Heart right ventricle (tissue), 16 donors: Measurements from ENCODE around the gene INHA. TPM values are rescaled to one million over a fixed set of nuclear protein-coding genes. Genes with fewer than 3 reads are reported as not detected.

ENCODE experiments used
- ATAC-seq, 8 donors: fragments of 200-7000 bp; cut with Tn5 transposase; one replicate each; pipeline ENCODE4 v1.9.1; 2020; ENCODE audit warnings: mild to moderate bottlenecking in 8 of 8, moderate library complexity in 8 of 8, moderate number of reproducible peaks in 1 of 8
- DNase-seq, 2 donors: peaks; one replicate each; pipeline ENCODE4 v3.0.0-alpha.2; 2020
- H3K27ac ChIP-seq, 10 donors: fragments of 200-600 bp; sonication (generic) in 2 of 10; one replicate each; pipeline versions ENCODE4 v1.5.0 to v1.8.0; 2020 to 2022; ENCODE audit warnings: mild to moderate bottlenecking in 3 of 10
- H3K27me3 ChIP-seq, 7 donors: fragments of 200-600 bp; one replicate each; pipeline ENCODE4 v1.8.0; 2021 to 2022; ENCODE audit warnings: mild to moderate bottlenecking in 2 of 7
- H3K36me3 ChIP-seq, 9 donors: fragments of 200-600 bp; sonication (generic) in 1 of 9; one replicate each; pipeline versions ENCODE4 v1.5.0 to v1.8.0; 2020 to 2022; ENCODE audit warnings: mild to moderate bottlenecking in 2 of 9
- H3K4me1 ChIP-seq, 9 donors: fragments of 200-600 bp; sonication (generic) in 1 of 9; one replicate each; pipeline versions ENCODE4 v1.5.0 to v1.8.0; 2020 to 2022; ENCODE audit warnings: mild to moderate bottlenecking in 4 of 9
- H3K4me3 ChIP-seq, 10 donors: fragments of 200-600 bp; sonication (generic) in 2 of 10; one replicate each; pipeline versions ENCODE4 v1.5.0 to v1.8.0; 2020 to 2022; ENCODE audit warnings: mild to moderate bottlenecking in 7 of 10, moderate library complexity in 2 of 10
- H3K9me3 ChIP-seq, 11 donors: fragments of 200-600 bp in 10 of 11; sonication (generic) in 2 of 11; one replicate each; pipeline versions ENCODE4 v1.5.0 to v1.8.0; 2013 to 2022; ENCODE audit warnings: mild to moderate bottlenecking in 2 of 11, control low read depth in 1 of 11, moderate library complexity in 1 of 11
- CTCF ChIP-seq, 9 donors: fragments of 200-600 bp; sonication (generic) in 2 of 9; IDR thresholded peaks; one replicate each; pipeline versions ENCODE4 v1.5.0 to v1.8.0; 2021 to 2022; ENCODE audit warnings: antibody characterized with exemption in 9 of 9, mild to moderate bottlenecking in 5 of 9, moderate library complexity in 1 of 9
- WGBS, 2 donors: extraction: QIAGEN DNeasy Blood & Tissue Kit; methylation state at CpG; one replicate each; pipeline ENCODE4 v1.1.7; 2013; ENCODE audit warnings: inconsistent platforms in 1 of 2; 5-methylcytosine and 5-hydroxymethylcytosine counted together
- intact Hi-C, 10 donors: fragments of 100-400 bp; cut with DNase I; formaldehyde crosslinking; loops; one replicate each; pipeline versions ENCODE4 v1.11.1 to v1.14.2; 2022
- polyA plus RNA-seq, 2 donors: library from polyadenylated mRNA; stranded (reverse); fragments of 200-250 nt; gene quantifications; one replicate each; pipeline ENCODE4 v1.2.3, GENCODE V29; 2013
- total RNA-seq, 10 donors: library from RNA; stranded (reverse); fragmentation: NEBNext Ultra II Directional in 3 of 10; extraction: Animal tissue kit (Norgen Biotek cat#: 25700) in 3 of 10; gene quantifications; one replicate each; pipeline versions ENCODE4 v1.2.1 to v1.2.4, GENCODE V29; 2021 to 2023
- donor health status: Arrhythmogenic right ventricular cardiomyopathy.
- donor health status: ischemic (EF 13 %, LVEDD 7.1; RV severe dilation, severe dysfunction).
- donor health status: healthy with polysubstance abuse.
- donor health status: DM: no; HTN: yes; CAD: no.
- donor health status: DM: no; HTN: no; CAD: no.
- donor health status: ischemic (EF 25% LVEDD 6.9; RV normal size, moderate dysfunction).
- donor health status: ischemic (EF 25% LVEDD 5.7; RV mildly dilated, moderate dysfunction).
- donor health status: healthy.
- donor health status: DM: yes; HTN: yes; CAD: no.
- donor health status: Ischemic cardiomyopathy.
- donor health status: ischemic (EF 35%, LVEDD 5.7; RV mildly dilated, moderate dysfunction).
- donor health status: nonischemic (EF 11% LVEDD 7.7; RV severe dilation, severe dysfunction).
- donor health status: DM: yes; HTN: yes; CAD: no.
- donor health status: PGD.
- donor health status: ischemic (EF 29% LVEDD 5.4; RV normal size, mild dysfunction).
- donor health status: nonischemic (EF 23%, LVEDD 6.1; RV moderate dilation, normal function).

INHA gene
- total and polyA plus RNA-seq, 12 donors = 1.1 to 22.1 (median 3.0) TPM

DNA sequence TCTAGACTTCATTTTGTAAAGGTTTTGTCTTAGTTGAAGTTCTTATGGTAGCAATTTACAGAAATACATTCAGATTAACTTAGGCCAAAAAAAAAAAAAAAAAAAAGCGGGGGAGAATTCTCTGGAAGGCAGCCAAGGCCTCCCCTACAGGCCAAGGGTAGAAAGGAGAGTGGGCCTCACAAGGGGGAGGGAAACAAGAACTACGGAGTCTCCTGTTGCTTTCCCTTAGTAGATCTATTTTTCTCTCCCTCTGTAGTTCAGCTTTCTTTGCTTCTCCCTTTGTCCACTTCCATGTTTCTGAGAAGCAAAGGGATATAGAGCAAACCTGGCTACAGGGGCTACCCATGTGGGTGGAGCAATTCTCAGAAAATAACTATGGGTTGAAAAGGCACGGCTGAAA lies 23.1 kb downstream of the INHA start:
- H3K36me3 ChIP-seq = no peaks in the 10 kb centered on the region
- peaks cover 0 to 31% (median 11%) of the 10 kb centered on the region in 9 donors for H3K4me1 ChIP-seq
- ATAC-seq = no peak
- intact Hi-C loops = loop anchor here in 3 of 10 donors (5.0 kb wide), 3 partner anchors 43 to 53 kb away; partner anchors contain the start of genes CHPF (in 1 of the 3) and TMEM198 (in 1 of the 3)
- no peak overlapping the region for H3K4me3 ChIP-seq
- DNase-seq = no peak
- peak overlapping the region in 6 of 10 donors; percentile 47 to 97 (median 76) for H3K27ac ChIP-seq
- no peak for TF ChIP-seq CTCF (IDR thresholded peaks at IDR 0.05)
- no peaks in the 10 kb centered on the region for H3K27me3 ChIP-seq
- H3K9me3 ChIP-seq = no peaks in the 10 kb centered on the region
- 8 to 21% methylated on average over 3 of the region's 3 CpGs for WGBS, 2 donors

GRCh38 chr2:219596954-219597551 lies 24.9 kb downstream of the INHA start:
- no peak for DNase-seq
- ATAC-seq = peak in 7 of 8 donors; percentile 1 to 29 (median 7)
- intact Hi-C loops = loop anchor here in 4 of 10 donors (2.0 to 5.0 kb wide), 5 partner anchors 26 to 55 kb away; partner anchors contain the start of genes CHPF (in 2 of the 4), OBSL1 (in 1 of the 4) and TMEM198 (in 1 of the 4)
- H3K9me3 ChIP-seq = no peaks in the 10 kb centered on the region
- peak overlapping the region; percentile 87 to 97 (median 94) for H3K27ac ChIP-seq
- WGBS, 2 donors = 6 to 11% methylated on average over 19 of the region's 19 CpGs
- no peak for TF ChIP-seq CTCF (IDR thresholded peaks at IDR 0.05)
- no peaks in the 10 kb centered on the region for H3K27me3 ChIP-seq
- H3K4me3 ChIP-seq = peak overlapping the region; percentile 46 to 80 (median 70)
- peaks cover 0 to 31% (median 11%) of the 10 kb centered on the region in 9 donors for H3K4me1 ChIP-seq
- H3K36me3 ChIP-seq = peaks cover 0 to 15% (median 6%) of the 10 kb centered on the region in 9 donors

- peak; percentile 94 to 98 for DNase-seq
- Histone ChIP-seq H3K4me1 (peaks cover 0 to 29% (median 10%) of the 10 kb centered on the region in 9 donors), H3K36me3 (peaks cover 0 to 22% (median 13%) of the 10 kb centered on the region in 9 donors), H3K27me3 (no peaks in the 10 kb centered on the region), H3K27ac (peak within 1 kb of the TSS; percentile 87 to 97 (median 94)), H3K4me3 (peak within 1 kb of the TSS; percentile 46 to 80 (median 70)), H3K9me3 (no peaks in the 10 kb centered on the region)
- no peak for TF ChIP-seq CTCF (IDR thresholded peaks at IDR 0.05)
- intact Hi-C loops = loop anchor here in 4 of 10 donors (1.0 to 5.0 kb wide), 7 partner anchors 27 to 209 kb away; partner anchors contain the start of genes CHPF (in 2 of the 4), OBSL1 (in 1 of the 4) and TMEM198 (in 1 of the 4)
- 0 to 1% methylated on average over 57 of the region's 57 CpGs for WGBS, 2 donors
- ATAC-seq = peak; percentile 96 to 99 (median 98)
Measured at GRCh38 chr2:219597552-219598307, 25.6 kb downstream of the INHA start, which contains the start of gene STK11IP. Gene STK11IP (plus strand): TSS chr2:219597857. CDS start chr2:219598120, 263 bp downstream.
